HG03060 (cell line): ENCODE data around the gene GPR15.

ENCODE experiments used
- ATAC-seq: cut with Tn5 transposase; IDR thresholded peaks from one replicate; pipeline ENCODE4 v1.9.1; 2021; ENCODE audit warnings: low read depth, moderate number of reproducible peaks; ENCODE audit not compliant: unreplicated experiment

The GPR15 gene

GRCh38 chr3:98531622-98532274, at the start of gene GPR15:
GPR15 (plus strand) TSS chr3:98531978; CDS start chr3:98532034, 56 bp downstream.
- no peak for ATAC-seq

GRCh38 chr3:98482717-98483482, 48.9 kb upstream of the GPR15 start:
- no peak for ATAC-seq

GRCh38 chr3:98483626-98484025, 48.2 kb upstream of the GPR15 start:
- no peak for ATAC-seq

GRCh38 chr3:98497381-98497780, 34.4 kb upstream of the GPR15 start, which contains the start of gene OR5K2:
OR5K2 (plus strand) TSS chr3:98497681; CDS start chr3:98497681, 0 bp downstream.
- no peak for ATAC-seq

DNA sequence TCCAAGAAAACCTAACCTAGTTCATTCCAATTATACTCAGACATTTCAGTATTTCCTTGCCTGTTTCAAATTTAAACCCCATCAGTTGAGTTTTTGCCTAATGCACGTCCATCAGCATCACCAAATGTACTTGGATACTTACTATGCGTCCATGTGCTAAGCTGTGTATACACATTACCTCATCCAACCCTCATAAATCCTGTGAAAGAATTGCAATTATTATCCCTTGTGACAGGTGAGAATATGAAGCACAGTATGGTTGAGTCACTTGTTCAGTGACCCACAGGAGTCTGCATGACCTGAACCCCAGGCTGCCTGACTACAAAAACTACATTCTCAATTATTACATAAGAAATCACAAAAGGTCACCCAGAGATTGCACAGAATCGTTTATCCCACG, 31.8 kb upstream of the GPR15 start:
- no peak for ATAC-seq

DNA sequence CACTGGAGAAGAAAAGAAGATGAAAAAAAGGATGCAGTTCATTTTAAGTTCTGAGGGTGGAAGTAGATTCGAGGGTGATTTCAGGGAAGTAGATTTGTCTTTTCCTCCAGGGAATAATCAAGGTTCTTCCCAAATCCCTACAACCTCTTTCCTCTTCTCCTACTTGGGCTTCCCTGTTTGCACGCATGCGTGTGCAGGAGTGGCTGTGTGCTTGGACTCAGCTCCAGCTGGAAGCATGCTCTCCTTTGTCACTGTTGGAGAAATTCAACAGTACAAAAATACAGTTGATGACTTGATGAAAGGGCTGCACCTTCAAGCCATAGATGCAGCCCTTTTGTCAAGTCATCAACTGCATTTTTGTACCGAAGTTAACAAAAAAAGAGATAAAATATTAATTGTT, 30.5 kb upstream of the GPR15 start:
- no peak for ATAC-seq

DNA sequence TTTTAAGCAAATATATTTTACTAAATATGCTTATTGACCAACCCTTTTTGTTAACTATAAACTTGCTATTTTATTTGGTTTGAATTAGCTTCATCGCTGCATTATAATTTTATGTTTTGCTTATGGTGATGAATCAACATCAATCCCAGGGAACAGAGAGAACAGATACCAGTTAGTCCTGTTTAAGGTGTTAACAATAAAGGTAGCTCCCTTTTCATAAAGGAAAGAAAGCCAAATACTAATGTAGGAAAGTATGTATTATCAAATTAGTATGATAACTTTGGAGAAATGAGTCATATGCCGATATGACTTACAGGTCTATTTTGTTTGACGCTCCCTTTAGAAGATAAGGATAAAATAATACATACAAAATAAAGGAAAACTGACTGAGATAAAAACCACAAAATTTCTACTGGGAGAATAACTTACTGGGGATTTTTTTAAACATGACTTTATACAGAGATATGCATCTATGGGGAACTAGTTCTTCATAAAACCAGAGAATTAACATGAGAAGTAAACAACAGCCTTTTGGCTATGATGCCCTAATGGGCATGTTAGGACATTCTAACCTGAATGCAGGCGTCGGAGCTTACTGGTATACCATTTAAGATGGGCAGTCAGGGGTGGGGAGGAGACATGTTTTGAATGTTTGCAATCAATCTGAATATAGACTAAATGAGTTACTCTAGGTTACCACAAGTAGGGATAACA, 29.8 kb upstream of the GPR15 start:
- no peak for ATAC-seq

- ATAC-seq, result no peak
Measured at GRCh38 chr3:98504539-98504938, 27.2 kb upstream of the GPR15 start.

DNA sequence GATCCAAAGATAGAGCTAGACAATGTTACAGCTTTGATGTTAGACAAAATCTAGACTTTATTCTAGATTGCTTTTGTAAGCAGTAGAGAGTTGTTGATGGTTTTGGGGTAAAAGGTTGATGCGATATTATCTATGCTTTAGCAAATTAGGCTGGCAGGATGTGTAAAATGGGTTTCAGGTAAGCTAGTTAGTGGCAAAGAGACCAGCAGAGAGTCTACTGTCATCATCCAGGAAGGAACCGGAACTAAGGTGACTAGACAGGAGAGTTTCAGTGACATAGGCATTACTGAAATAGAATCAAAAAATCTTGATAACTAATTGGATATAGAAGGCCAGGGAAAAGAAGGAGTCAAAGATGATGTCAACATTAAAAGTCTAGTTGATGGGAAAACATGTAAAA, 23.2 kb upstream of the GPR15 start:
- no peak for ATAC-seq

DNA sequence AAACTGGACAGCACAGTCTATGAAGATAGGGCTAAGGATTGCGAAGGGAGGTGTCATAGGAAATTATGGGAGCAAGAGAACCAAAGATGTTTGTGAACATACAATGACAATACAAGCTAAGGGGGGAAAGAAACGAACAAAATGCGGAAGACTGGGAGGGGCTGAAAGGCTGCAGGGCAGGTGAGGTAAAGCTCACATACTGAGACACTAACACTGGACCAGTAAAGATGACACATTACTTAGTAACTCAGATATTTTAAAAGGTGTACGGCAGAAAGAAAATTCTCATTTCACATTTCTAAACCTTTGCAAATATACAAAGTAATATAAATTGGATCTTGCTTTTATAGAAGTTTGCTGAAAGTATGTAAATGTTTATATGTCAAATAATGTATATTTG, 19.2 kb upstream of the GPR15 start:
- ATAC-seq, result no peak

DNA sequence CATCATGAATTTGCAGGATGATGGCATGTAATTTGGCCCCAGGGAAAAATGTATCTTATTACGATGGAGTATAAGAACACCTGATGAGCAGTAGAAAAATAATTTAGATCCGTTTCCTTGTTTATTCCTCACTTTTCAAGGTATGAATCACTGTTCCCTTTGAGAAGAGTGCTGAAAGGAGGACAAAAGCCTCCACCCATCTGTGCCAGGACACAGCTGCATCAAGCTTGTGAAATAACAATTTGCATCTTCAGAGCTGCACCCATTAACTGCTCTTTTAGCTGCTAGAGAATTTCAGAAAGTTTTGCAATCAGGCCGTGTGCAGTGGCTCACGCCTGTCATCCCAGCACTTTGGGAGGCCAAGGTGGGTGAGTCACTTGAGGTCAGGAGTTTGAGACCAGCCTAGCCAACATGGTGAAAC, 18.7 kb upstream of the GPR15 start:
- no peak for ATAC-seq

DNA sequence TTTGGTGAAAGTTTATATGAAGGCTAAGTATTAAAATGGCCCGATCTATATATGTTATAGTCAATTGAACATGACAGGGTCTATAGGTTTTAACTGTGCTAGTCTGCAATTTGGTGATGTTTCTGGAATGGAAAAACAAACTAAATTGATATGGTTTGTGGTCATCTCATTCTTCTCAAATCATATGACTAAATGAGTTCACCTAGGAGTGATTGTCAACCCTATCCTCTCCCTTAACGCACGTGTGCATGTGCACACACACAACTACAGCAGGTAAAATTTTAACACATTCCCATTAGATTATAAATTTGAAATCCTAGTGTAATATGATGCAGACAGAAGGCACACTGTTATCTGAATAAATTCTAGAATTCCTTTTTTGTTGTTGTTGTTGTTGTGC, 18.0 kb upstream of the GPR15 start:
- ATAC-seq, result no peak

DNA sequence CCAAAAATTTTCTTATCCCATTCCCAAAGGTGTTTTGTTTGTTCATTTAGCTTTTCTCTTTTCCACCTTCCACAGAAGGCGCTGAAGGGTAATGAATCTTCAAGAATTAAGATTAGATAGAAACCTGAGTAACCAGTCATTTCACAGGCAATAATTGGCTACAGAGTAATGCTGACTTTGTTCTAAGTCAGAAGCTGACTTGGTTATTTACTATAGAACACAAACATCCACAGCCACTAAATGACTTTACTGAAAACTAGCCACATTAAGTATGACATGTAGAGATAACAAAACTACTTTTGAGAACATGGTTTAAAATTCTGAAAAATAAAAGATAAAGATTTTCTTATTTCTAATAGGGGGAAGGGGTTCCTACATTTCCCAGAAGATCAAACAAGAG, 16.8 kb upstream of the GPR15 start:
- ATAC-seq, result no peak

DNA sequence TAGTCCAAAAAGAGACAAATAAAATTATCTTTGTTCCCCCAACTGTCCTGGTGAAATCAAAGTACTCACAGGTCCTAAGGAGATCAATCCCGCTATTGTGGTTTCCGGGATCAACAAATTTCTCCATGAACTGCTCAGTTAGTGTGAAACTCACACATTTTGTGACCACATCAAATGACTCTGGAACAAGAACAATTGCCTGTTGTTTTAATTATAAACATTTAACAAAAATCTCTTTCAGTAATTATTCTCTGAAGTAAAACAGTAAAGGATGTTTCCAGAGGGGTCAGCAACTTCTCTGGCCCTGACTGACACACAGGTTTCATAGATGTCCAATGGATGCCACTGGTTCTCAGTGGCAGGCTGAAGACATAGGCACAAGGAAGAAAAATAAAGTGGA, 13.0 kb upstream of the GPR15 start:
- ATAC-seq, result no peak

DNA sequence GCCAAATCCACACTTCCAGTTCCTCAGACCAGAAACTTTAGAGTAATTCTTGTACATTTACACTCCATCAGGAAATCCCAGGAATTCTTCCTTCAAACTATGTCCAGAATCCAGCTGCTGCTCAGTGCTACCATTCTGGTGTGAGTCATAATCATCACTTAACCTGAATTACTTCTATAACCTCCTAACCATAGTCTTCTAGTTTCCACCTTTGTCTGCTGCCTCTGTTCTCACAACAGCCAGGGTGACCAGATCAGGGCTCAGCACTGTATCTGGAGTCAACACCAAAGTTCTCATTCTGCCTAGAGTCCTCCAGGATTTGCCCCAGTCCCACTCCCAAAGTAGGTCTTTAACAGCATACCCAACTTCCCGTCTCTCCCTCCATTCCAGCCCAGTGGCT, 12.4 kb upstream of the GPR15 start:
- no peak for ATAC-seq

DNA sequence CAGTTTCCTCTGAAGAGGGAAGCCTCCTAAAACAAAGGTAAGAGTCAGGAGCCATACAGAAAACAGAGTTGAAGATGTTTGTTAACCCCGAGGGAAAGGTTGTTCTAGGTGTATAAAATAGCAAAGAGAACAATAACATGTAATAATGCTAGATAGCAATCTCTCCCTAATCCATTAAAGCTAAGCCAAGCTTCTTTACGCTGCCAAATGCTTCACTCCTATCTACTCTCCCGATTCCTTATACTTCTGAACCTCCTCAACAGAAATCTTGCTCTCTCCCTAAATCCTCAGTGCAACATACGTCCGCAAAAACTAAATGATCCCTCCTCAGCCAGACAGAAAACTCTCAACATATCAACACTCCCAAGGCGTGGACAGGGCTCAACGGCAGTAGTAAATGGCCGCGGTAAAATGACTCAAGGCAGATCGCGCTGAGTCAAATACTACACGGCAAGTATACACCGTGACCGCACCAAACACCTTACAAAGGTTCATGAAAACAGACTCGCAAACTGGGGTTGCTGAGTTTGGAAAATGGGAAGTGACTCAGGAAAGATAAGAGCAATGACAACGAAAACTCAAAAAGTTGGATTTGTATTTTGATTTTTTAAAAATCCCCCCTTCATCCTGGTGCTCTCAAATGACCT, 9.8 kb upstream of the GPR15 start:
- ATAC-seq, result peak; percentile 21

GRCh38 chr3:98522544-98523281, 9.1 kb upstream of the GPR15 start, which contains the start of gene CLDND1:
CLDND1 (minus strand) TSS chr3:98522902; CDS start chr3:98521424, 1,478 bp downstream.
- ATAC-seq, result peak; percentile 68

GRCh38 chr3:98525494-98525893, 6.3 kb upstream of the GPR15 start:
- ATAC-seq, result no peak

- ATAC-seq, result no peak
Measured at GRCh38 chr3:98528474-98529346, 3.1 kb upstream of the GPR15 start.
